ENCODE results near the gene MARK4. TPM values are rescaled to one million over a fixed set of nuclear protein-coding genes. Genes with fewer than 3 reads are reported as not detected.

The MARK4 gene
- total RNA-seq (100 to 1,000 TPM in 1 of 5 donors, 10 to 100 TPM in 3, 1 to 10 TPM in 1; 8.8 to 120 (median 21.8) TPM), polyA plus RNA-seq (10 to 100 TPM; 12.6 to 16.2 (median 14.6) TPM)
- long read RNA-seq, donor 1: 0 reads
- long read RNA-seq, donor 2, partial matches to known transcripts: 0 of 1 reads
- long read RNA-seq, donor 2, other reads (novel, unspliced or antisense): 0 of 1 reads
- long read RNA-seq, donor 3, partial matches to known transcripts: 5 of 5 reads
- long read RNA-seq, donor 3, other reads (novel, unspliced or antisense): 0 of 5 reads
- long read RNA-seq, donor 4: 0 reads
- long read RNA-seq, donor 5, partial matches to known transcripts: 16 of 16 reads
- long read RNA-seq, donor 5, other reads (novel, unspliced or antisense): 0 of 16 reads
- long read RNA-seq, donor 6, partial matches to known transcripts: 0 of 2 reads
- long read RNA-seq, donor 6, other reads (novel, unspliced or antisense): 0 of 2 reads
- long read RNA-seq, donor 7, partial matches to known transcripts: 14 of 14 reads
- long read RNA-seq, donor 7, other reads (novel, unspliced or antisense): 0 of 14 reads
- long read RNA-seq, donor 8, partial matches to known transcripts: 5 of 7 reads
- long read RNA-seq, donor 8, other reads (novel, unspliced or antisense): 0 of 7 reads
- long read RNA-seq, donor 9, partial matches to known transcripts: 5 of 23 reads
- long read RNA-seq, donor 9, other reads (novel, unspliced or antisense): 17 of 23 reads
- long read RNA-seq, donor 10, partial matches to known transcripts: 0 of 18 reads
- long read RNA-seq, donor 10, other reads (novel, unspliced or antisense): 18 of 18 reads

GRCh38 chr19:45250832-45251451, at the start of gene MARK4:
Gene MARK4 (plus strand): TSS chr19:45251271. CDS start chr19:45251589, 318 bp downstream.
- no peaks in the 10 kb centered on the region for H3K9me3 ChIP-seq
- no peaks in the 10 kb centered on the region for H3K36me3 ChIP-seq
- H3K27ac ChIP-seq: peak within 1 kb of the TSS; percentile 44 to 92 (median 84)
- peak; percentile 51 to 86 for DNase-seq
- intact Hi-C loops (cut with DNase I; ENCODE audit: low total_unique reads): no loop called here
- H3K4me3 ChIP-seq: peak within 1 kb of the TSS; percentile 87 to 96 (median 94)
- peaks cover 31 to 53% (median 47%) of the 10 kb centered on the region in 4 donors for H3K4me1 ChIP-seq
- no peaks in the 10 kb centered on the region for H3K27me3 ChIP-seq
- no peak for TF ChIP-seq EP300 (IDR thresholded peaks at IDR 0.05)
- no peak for TF ChIP-seq POLR2AphosphoS5 (IDR thresholded peaks at IDR 0.05)
- no peak for TF ChIP-seq POLR2A (IDR thresholded peaks at IDR 0.05)
- no peak for TF ChIP-seq CTCF (IDR thresholded peaks at IDR 0.05)
- WGBS, 5 donors: 0 to 3% (median 0%) methylated on average over 18 to 53 of the region's 58 CpGs

- H3K27ac ChIP-seq: peak overlapping the region in 2 of 5 donors; percentile 24 to 56
- intact Hi-C loops (cut with DNase I; ENCODE audit: low total_unique reads): no loop called here
- no peaks in the 10 kb centered on the region for H3K9me3 ChIP-seq
- H3K4me1 ChIP-seq: peaks cover 0 to 9% (median 7%) of the 10 kb centered on the region in 4 donors
- WGBS, 5 donors: 26 to 63% (median 43%) methylated on average over 6 of the region's 6 CpGs
- no peaks in the 10 kb centered on the region for H3K27me3 ChIP-seq
- peak in 1 of 2 donors; percentile 67 for DNase-seq
- H3K4me3 ChIP-seq: no peak overlapping the region
- TF ChIP-seq CTCF (IDR thresholded peaks at IDR 0.05) (no peak), EP300 (IDR thresholded peaks at IDR 0.05) (no peak), POLR2AphosphoS5 (IDR thresholded peaks at IDR 0.05) (no peak), POLR2A (IDR thresholded peaks at IDR 0.05) (no peak)
- no peaks in the 10 kb centered on the region for H3K36me3 ChIP-seq
These were observed 48.4 kb upstream of the MARK4 start for GRCh38 chr19:45202637-45203036.

- Histone ChIP-seq H3K9me3 (no peaks in the 10 kb centered on the region), H3K4me1 (peaks cover 4 to 12% (median 7%) of the 10 kb centered on the region in 4 donors), H3K27ac (no peak overlapping the region), H3K36me3 (no peaks in the 10 kb centered on the region), H3K4me3 (no peak overlapping the region), H3K27me3 (no peaks in the 10 kb centered on the region)
- no peak for DNase-seq
- 79 to 84% (median 83%) methylated on average over 12 of the region's 12 CpGs for WGBS, 5 donors
- TF ChIP-seq POLR2AphosphoS5 (IDR thresholded peaks at IDR 0.05) (no peak), CTCF (IDR thresholded peaks at IDR 0.05) (no peak), POLR2A (IDR thresholded peaks at IDR 0.05) (no peak)
- intact Hi-C loops (cut with DNase I; ENCODE audit: low total_unique reads): no loop called here
These were observed 45.3 kb upstream of the MARK4 start for GRCh38 chr19:45205810-45206209.

- DNase-seq: no peak
- intact Hi-C loops (cut with DNase I; ENCODE audit: low total_unique reads): no loop called here
- H3K4me3 ChIP-seq: no peak overlapping the region
- no peaks in the 10 kb centered on the region for H3K9me3 ChIP-seq
- no peak for TF ChIP-seq EP300 (IDR thresholded peaks at IDR 0.05)
- TF ChIP-seq CTCF (IDR thresholded peaks at IDR 0.05): no peak
- no peak for TF ChIP-seq POLR2A (IDR thresholded peaks at IDR 0.05)
- TF ChIP-seq POLR2AphosphoS5 (IDR thresholded peaks at IDR 0.05): no peak
- H3K27me3 ChIP-seq: no peaks in the 10 kb centered on the region
- H3K36me3 ChIP-seq: no peaks in the 10 kb centered on the region
- no peak overlapping the region for H3K27ac ChIP-seq
- WGBS, 5 donors: 92 to 94% (median 94%) methylated on average over 3 of the region's 3 CpGs
- peaks cover 4 to 18% (median 9%) of the 10 kb centered on the region in 4 donors for H3K4me1 ChIP-seq
These were observed 44.7 kb upstream of the MARK4 start for GRCh38 chr19:45206328-45206727.
